HUES6 (cell line): ENCODE results near the gene WDFY3.
"Not testable (repeated sequence)": the region's sequence is repeated elsewhere in the genome, so short reads cannot be mapped to it uniquely, and the experiment has no call there.

Experiments
- H3K27ac ChIP-seq: 2 replicates; pipeline ENCODE4 v1.7.0; 2013; ENCODE audit warnings: low read depth, mild to moderate bottlenecking, low read length, inconsistent platforms
- H3K27me3 ChIP-seq: 2 replicates; pipeline ENCODE4 v1.6.1; 2013; ENCODE audit warnings: low read length; ENCODE audit not compliant: control insufficient read depth, insufficient read depth
- H3K36me3 ChIP-seq: 2 replicates; pipeline ENCODE4 v1.6.1; 2013; ENCODE audit warnings: low read length; ENCODE audit not compliant: control insufficient read depth, insufficient read depth
- H3K4me1 ChIP-seq: 2 replicates; pipeline ENCODE4 v1.6.1; 2013; ENCODE audit warnings: low read length; ENCODE audit not compliant: control insufficient read depth, insufficient read depth
- H3K4me3 ChIP-seq: 2 replicates; pipeline ENCODE4 v1.5.1; 2013; ENCODE audit warnings: low read depth, low read length
- H3K9ac ChIP-seq: one replicate; pipeline ENCODE4 v1.6.1; 2013; ENCODE audit warnings: mild to moderate bottlenecking, low read length
- H3K9me3 ChIP-seq: 2 replicates; pipeline ENCODE4 v1.6.1; 2013; ENCODE audit warnings: low read depth, low read length; ENCODE audit not compliant: control insufficient read depth, insufficient read depth

The WDFY3 gene

DNA sequence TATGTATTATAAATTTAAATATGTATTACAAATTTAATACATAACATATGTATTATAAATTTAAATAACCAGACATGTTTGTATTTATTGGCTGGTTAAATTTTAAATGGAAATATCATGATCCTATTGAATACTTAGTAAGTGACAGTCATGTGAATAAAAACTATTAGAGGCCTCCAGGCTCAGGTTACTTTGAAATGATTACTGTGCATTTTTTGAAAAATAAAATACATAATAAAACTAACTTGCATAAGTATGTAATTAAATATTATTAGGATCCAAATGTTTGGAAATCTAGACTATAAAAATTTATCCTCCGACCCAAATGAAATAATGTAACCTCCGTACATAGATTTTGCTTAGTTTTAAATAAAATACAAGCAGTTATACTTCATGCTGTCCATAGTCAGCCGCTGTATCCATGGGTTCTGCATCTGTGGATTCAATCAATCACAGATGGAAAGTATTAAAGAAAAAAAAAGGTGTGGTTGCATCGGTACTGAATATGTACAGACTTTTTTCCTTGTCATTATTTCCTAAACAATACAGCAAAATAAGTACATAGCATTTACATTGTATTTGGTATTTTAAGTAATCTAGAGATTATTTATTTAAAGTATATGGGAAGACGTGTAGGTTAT lies 140.7 kb downstream of the WDFY3 start:
- Histone ChIP-seq H3K4me1 (no peaks in the 10 kb centered on the region), H3K9ac (no peak overlapping the region), H3K4me3 (no peak overlapping the region), H3K36me3 (peaks cover 32% of the 10 kb centered on the region), H3K9me3 (no peaks in the 10 kb centered on the region), H3K27ac (no peak overlapping the region), H3K27me3 (no peaks in the 10 kb centered on the region)

DNA sequence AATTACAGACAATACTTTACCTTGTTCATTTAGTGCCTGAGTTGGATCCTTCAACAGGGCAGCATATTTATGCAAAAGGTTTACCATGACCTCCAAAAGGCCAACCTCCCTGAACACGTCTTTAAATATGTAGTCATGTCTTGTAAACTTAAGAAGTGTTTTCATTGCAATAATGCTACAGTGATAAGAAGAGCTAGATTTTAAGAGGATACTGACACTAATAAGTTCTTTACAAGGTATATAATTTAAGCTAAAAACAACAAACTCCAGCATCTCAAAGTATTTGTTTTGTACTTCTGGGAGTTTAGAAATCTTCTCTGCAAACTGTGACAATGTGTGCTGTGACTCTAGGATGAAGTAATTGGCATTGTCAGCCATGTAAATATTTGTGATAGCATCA lies 145.4 kb downstream of the WDFY3 start:
- Histone ChIP-seq H3K27ac (no peak overlapping the region), H3K9me3 (no peaks in the 10 kb centered on the region), H3K4me1 (peaks cover 6% of the 10 kb centered on the region; the same call in 1 of the 2 replicates), H3K27me3 (no peaks in the 10 kb centered on the region), H3K9ac (no peak overlapping the region), H3K36me3 (peaks cover 38% of the 10 kb centered on the region), H3K4me3 (no peak overlapping the region)

DNA sequence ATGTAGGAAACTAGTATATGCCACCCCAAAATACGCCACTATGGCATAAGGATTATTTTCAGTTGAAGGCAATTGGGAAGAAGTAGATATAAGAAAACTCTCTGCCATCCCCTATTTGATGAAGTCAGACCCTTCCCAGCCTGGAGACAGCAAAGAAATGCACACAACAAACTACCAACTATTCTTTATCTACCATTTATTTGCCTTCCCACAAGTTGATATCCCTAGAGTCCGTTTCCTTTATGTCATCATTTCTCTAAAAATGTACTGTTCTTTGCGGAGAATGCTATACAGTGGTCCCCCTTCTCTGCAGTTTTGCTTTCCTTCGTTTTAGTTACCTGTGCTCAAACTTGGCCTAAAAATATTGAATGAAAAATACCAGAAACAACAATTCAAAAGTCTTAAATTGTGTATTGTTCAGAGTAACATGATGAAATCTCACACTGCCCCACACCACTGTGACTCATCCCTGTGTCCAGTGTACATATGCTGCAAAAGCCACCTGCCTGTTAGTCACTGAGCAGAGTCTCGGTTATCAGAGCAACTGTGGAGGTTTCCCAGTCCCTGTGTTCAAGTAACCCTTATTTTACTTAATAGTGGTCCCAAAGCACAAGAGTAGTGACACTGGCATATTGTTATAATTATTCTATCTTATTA lies 152.3 kb downstream of the WDFY3 start:
- no peak overlapping the region for H3K4me3 ChIP-seq
- no peak overlapping the region for H3K27ac ChIP-seq
- no peak overlapping the region for H3K9ac ChIP-seq

DNA sequence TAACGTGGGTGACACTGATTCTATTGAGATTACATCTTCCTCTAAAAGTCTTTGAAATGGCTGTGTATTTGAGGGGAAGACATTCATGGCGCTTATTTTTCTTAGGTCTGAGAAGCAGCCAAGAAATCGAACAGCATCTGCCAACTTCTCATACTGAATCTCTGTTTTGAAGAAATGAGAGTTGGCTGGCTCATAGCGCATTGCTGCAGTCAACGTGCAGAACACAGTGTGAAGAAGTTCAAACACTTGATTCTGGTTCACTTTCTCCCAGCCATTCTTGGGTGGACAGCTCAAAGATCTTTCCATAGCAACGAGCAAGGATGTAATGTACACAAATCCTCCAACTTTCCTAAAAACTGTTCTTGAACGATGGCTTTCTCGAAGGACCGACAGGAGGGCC lies 156.5 kb downstream of the WDFY3 start:
- Histone ChIP-seq H3K27ac (no peak overlapping the region), H3K36me3 (peaks cover 32% of the 10 kb centered on the region), H3K9me3 (no peaks in the 10 kb centered on the region), H3K27me3 (no peaks in the 10 kb centered on the region), H3K9ac (no peak overlapping the region), H3K4me1 (no peaks in the 10 kb centered on the region), H3K4me3 (no peak overlapping the region)

More for the DNA sequence above, 152.3 kb downstream of the WDFY3 start:
- H3K27me3 ChIP-seq, result no peaks in the 10 kb centered on the region
- H3K9me3 ChIP-seq, result no peaks in the 10 kb centered on the region
- peaks cover 6% of the 10 kb centered on the region; the same call in 1 of the 2 replicates for H3K4me1 ChIP-seq
- H3K36me3 ChIP-seq, result peaks cover 41% of the 10 kb centered on the region

DNA sequence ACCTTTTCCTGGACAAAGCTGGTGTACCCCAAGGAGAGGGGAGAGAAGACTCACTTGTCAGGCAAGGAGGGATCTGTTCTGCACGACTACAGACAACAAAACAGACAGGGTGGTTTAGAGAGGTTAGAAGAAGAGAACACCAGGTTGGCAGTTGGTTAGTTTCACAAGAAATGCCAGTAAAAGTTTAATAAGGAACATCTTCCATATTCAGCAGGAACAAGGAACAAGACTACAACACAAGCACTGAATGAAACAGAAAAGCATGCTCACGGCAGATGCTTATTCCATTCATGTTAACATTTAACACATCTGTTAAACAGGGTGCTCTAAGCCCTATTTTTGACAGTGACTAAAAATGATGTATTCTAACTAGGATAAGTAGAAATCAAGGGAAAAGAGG lies 158.2 kb downstream of the WDFY3 start:
- H3K9ac ChIP-seq, result no peak overlapping the region
- H3K9me3 ChIP-seq, result no peaks in the 10 kb centered on the region
- H3K4me1 ChIP-seq, result no peaks in the 10 kb centered on the region
- H3K36me3 ChIP-seq, result peaks cover 27% of the 10 kb centered on the region
- no peak overlapping the region for H3K27ac ChIP-seq
- no peaks in the 10 kb centered on the region for H3K27me3 ChIP-seq
- H3K4me3 ChIP-seq, result no peak overlapping the region

DNA sequence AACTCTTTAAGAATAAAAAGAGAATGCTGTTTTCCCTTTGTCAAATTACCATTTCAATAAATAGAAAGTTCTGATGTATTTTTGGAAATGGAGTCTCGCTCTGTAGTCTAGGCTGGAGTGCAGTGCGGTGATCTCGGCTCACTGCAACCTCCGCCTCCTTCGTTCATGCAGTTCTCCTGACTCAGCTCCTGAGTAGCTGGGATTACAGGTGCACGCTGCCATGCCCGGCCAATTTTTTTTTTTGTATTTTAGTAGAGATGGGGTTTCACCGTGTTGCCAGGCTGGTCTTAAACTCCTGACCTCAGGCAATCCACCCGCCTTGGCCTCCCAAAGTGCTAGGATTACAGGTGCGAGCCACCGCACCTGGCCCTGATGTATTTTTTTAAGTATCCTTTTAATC lies 159.9 kb downstream of the WDFY3 start:
- H3K36me3 ChIP-seq, result peaks cover 37% of the 10 kb centered on the region
- H3K9ac ChIP-seq, H3K4me1 ChIP-seq, H3K4me3 ChIP-seq, H3K27ac ChIP-seq, H3K9me3 ChIP-seq, H3K27me3 ChIP-seq: not testable (repeated sequence)

DNA sequence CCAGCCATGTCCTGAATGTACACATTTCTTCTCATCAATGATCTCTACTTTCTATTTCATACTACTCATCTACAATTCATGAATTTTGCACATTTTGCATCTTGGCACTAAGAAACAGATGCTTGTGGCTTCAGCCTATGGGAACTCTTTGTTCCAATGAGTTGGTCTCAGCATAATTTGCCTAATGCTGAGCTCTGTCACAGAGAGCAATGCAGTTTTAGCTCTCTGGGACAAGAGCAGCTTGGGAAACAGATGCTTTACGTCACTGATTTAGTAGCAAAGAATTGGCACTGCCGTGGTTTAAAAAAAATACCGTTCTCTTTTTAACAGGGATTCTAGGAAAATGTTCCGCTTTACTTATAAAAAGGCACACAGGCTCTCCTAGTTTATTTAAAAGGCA lies 162.4 kb downstream of the WDFY3 start:
- no peaks in the 10 kb centered on the region for H3K9me3 ChIP-seq
- no peak overlapping the region for H3K27ac ChIP-seq
- H3K4me3 ChIP-seq, result no peak overlapping the region
- H3K4me1 ChIP-seq, result no peaks in the 10 kb centered on the region
- peaks cover 37% of the 10 kb centered on the region for H3K36me3 ChIP-seq
- no peaks in the 10 kb centered on the region for H3K27me3 ChIP-seq
- H3K9ac ChIP-seq, result no peak overlapping the region

DNA sequence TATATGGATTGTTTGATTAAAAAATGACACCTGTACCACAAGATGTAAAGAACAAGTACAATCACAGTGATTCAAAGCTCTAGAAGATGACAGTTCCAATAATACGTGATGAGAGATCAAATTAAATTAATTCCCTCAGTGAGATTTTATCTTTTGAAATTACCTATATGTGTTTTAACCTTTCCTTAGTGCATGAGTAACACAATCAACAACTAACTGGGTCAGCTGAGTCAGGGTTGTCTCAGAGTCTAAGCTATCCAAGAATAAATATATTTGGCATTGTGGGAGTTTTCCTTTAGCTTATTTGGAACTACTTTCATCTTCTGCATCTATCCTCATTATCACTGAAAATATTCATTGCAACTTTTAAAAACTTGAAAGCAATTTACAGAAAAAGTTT lies 162.8 kb downstream of the WDFY3 start:
- no peaks in the 10 kb centered on the region for H3K4me1 ChIP-seq
- H3K27me3 ChIP-seq, result no peaks in the 10 kb centered on the region
- peaks cover 36% of the 10 kb centered on the region for H3K36me3 ChIP-seq
- no peaks in the 10 kb centered on the region for H3K9me3 ChIP-seq
- no peak overlapping the region for H3K27ac ChIP-seq
- no peak overlapping the region for H3K9ac ChIP-seq
- no peak overlapping the region for H3K4me3 ChIP-seq

DNA sequence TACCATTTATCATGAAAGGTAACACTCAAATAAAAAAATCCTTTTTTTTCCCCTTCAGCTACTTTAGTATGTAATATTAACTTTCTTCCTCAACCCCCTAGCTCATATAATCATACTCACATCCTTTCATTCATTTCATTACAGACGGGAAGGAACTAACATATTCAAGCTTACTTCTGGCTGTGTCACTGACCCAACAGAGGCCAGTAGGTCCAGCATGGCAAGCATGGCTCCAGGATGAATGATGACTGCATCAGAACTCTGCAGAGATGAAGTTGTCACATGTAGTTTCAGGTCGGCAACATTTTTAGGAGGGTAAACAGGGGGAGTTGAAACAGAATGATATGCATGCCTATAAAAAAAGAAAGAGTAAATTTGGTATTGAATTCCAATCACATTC lies 163.4 kb downstream of the WDFY3 start:
- H3K4me1 ChIP-seq, result no peaks in the 10 kb centered on the region
- H3K9me3 ChIP-seq, result no peaks in the 10 kb centered on the region
- H3K36me3 ChIP-seq, result peaks cover 34% of the 10 kb centered on the region
- H3K4me3 ChIP-seq, result no peak overlapping the region
- H3K27ac ChIP-seq, result no peak overlapping the region
- no peaks in the 10 kb centered on the region for H3K27me3 ChIP-seq
- no peak overlapping the region for H3K9ac ChIP-seq

DNA sequence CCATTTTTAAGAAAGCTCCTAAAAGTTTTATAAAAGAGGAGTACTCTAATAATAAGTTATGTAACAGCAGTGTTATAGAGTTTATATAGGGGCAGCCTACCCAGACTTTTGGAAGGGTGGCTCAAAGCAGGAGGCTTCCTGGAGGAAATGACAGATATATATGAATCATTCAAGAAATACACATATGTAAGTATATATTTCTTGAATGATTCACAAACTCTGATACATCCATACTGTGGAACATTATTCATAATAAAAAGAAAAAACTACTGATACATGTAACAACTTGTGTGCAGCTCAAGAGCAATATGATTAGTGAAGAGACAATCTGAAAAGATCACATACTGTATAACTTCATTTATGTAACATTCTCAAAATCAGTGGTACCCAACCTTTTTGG lies 166.2 kb downstream of the WDFY3 start:
- no peak overlapping the region for H3K27ac ChIP-seq
- no peak overlapping the region for H3K9ac ChIP-seq
- no peak overlapping the region for H3K4me3 ChIP-seq
- H3K4me1 ChIP-seq, result no peaks in the 10 kb centered on the region
- peaks cover 38% of the 10 kb centered on the region for H3K36me3 ChIP-seq
- H3K27me3 ChIP-seq, result no peaks in the 10 kb centered on the region
- H3K9me3 ChIP-seq, result no peaks in the 10 kb centered on the region

DNA sequence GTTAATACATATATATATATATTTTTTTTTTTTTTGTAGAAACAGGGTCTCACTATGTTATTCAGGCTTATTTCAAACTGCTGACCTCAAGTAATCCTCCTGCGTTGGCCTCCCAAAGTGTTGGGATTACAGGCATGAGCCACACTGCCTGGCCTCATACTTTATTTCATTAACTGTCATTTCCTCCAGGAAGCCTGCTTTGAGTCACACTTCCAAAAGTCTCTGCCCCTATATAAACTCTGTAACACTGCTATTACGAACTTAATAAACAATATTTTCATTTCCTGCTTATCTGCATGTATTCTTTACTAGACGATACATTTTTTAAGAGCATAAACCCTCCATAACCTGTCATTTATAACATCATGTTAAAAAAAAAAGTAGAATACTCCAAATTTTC lies 167.2 kb downstream of the WDFY3 start:
- no peak overlapping the region for H3K4me3 ChIP-seq
- no peak overlapping the region for H3K9ac ChIP-seq
- no peaks in the 10 kb centered on the region for H3K4me1 ChIP-seq
- H3K36me3 ChIP-seq, result peaks cover 38% of the 10 kb centered on the region
- H3K27ac ChIP-seq, result no peak overlapping the region
- H3K27me3 ChIP-seq, result no peaks in the 10 kb centered on the region
- H3K9me3 ChIP-seq, result no peaks in the 10 kb centered on the region
